AG04449 (cell line): ENCODE measurements around the gene TM9SF3.
A peak's percentile ranks its signal among the peaks of the same experiment; 100 is the strongest.

Source experiments
- CTCF ChIA-PET: fragments of 350-600 bp; formaldehyde crosslinking; extraction: SDS; loops from one replicate; lab custom pipeline; 2021; ENCODE audit warnings: antibody characterized with exemption; lab: Yijun Ruan, JAX
- POLR2A ChIA-PET: fragments of 400-600, 350-600 bp; formaldehyde crosslinking; extraction: SDS; loops from one replicate; lab custom pipeline; 2020; ENCODE audit warnings: antibody characterized with exemption, inconsistent platforms; lab: Yijun Ruan, JAX
- DNase-seq: peaks from one replicate; pipeline ENCODE4 v3.0.0-alpha.2; 2010; ENCODE audit warnings: low read depth, low spot score
- H3K4me3 ChIP-seq: 2 replicates; pipeline ENCODE4 v1.5.1; 2011; ENCODE audit warnings: low read depth, mild to moderate bottlenecking, control low read depth, low read length
- CTCF ChIP-seq: IDR thresholded peaks from one replicate; pipeline ENCODE4 v1.5.1; 2011; ENCODE audit warnings: mild to moderate bottlenecking, moderate library complexity, low read length, control low read depth, inconsistent platforms; ENCODE audit not compliant: insufficient read depth; ENCODE audit errors: missing control alignments

The TM9SF3 gene

GRCh38 chr10:96595741-96596140 is 8.9 kb upstream of the TM9SF3 start:
- ChIA-PET POLR2A (no interaction called here), CTCF (interaction anchor here (1.2 kb wide), 1 partner anchor 217 kb away, joined by 3 read pairs; no protein-coding TSS in a partner anchor)
- no peak for DNase-seq
- no peak overlapping the region for H3K4me3 ChIP-seq
- TF ChIP-seq CTCF: no peak

- ChIA-PET CTCF (no interaction called here), POLR2A (no interaction called here)
- H3K4me3 ChIP-seq: no peak overlapping the region
- TF ChIP-seq CTCF: no peak
- no peak for DNase-seq
These were observed 5.1 kb upstream of the TM9SF3 start for GRCh38 chr10:96591946-96592345.

GRCh38 chr10:96588616-96589419 is 2.0 kb upstream of the TM9SF3 start:
- no peak for TF ChIP-seq CTCF
- ChIA-PET POLR2A (no interaction called here), CTCF (interaction anchor here (0.8 kb wide), 1 partner anchor 78 kb away, joined by 3 read pairs; no protein-coding TSS in a partner anchor)
- DNase-seq: no peak
- no peak overlapping the region for H3K4me3 ChIP-seq

- DNase-seq: no peak
- no peak for TF ChIP-seq CTCF
- peak overlapping the region; percentile 91 for H3K4me3 ChIP-seq
- POLR2A ChIA-PET: no interaction called here
- CTCF ChIA-PET: no interaction called here
These were observed 1.3 kb upstream of the TM9SF3 start for GRCh38 chr10:96588060-96588554.

- H3K4me3 ChIP-seq: peak overlapping the region; percentile 91
- DNase-seq: no peak
- POLR2A ChIA-PET: interaction anchor here (1.0 kb wide), 1 partner anchor 19 kb away, joined by 4 read pairs; no protein-coding TSS in a partner anchor
- CTCF ChIA-PET: no interaction called here
- no peak for TF ChIP-seq CTCF
These were observed 650 bp upstream of the TM9SF3 start for GRCh38 chr10:96587264-96588059.
